ENCODE data around the gene PLEKHG2.
A peak's percentile ranks its signal among the peaks of the same experiment; 100 is the strongest.

The PLEKHG2 gene

DNA sequence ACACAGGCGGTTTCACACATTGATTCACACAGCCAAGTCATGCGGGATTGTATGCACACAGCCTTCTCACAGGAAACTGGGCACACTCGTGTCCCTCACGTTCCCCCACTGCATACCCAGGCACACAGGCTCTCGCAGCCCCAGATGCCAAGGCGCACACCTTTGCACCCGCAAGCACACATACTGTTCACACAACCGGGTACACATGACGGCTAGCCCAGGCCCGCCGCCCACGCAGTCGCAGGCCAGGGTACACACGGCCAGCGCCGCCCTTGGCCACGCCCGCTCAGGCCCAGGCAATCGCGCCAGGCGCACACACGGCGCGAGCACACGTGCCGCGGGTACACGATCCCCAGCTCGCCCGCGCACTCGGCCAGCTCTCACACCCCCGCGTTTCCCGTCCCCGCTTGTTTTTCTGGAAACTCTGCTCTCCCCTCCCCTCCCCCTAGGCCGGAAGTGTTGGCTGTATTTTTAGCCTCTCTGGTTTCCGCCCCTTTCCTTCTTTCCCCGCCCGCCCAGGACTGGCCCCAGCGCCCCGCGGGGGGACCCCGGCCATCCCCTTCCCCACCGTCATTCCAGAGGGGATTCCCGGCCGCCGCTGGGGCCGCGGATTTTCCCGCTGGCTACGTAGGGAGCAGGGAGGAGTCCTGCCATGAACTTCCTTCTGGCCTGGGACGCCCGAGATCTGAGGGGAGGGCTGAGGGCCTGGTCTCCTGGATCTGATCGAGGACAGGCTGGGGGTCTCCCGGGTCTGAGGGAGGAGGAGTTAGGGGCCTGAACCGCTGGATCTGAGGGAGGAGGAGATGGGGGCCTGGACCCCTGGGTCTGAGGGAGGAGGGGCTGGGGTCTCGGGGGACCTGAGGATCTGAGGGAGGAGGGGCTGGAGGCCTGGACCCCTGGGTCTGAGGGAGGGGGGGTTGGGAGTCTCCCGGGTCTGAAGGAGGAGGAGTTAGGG lies 9.8 kb upstream of the PLEKHG2 start:
- peak; percentile 77 for DNase-seq (ENCODE audit: low spot score)
- TF ChIP-seq CTCF (IDR thresholded peaks at IDR 0.05; ENCODE audit: borderline replicate concordance, control extremely low read depth, extremely low read depth, insufficient read depth, missing control alignments): no peak
- in situ Hi-C loops (cut with MboI; ENCODE audit: low sequenced_read_pairs, unreplicated experiment): no loop called here

DNA sequence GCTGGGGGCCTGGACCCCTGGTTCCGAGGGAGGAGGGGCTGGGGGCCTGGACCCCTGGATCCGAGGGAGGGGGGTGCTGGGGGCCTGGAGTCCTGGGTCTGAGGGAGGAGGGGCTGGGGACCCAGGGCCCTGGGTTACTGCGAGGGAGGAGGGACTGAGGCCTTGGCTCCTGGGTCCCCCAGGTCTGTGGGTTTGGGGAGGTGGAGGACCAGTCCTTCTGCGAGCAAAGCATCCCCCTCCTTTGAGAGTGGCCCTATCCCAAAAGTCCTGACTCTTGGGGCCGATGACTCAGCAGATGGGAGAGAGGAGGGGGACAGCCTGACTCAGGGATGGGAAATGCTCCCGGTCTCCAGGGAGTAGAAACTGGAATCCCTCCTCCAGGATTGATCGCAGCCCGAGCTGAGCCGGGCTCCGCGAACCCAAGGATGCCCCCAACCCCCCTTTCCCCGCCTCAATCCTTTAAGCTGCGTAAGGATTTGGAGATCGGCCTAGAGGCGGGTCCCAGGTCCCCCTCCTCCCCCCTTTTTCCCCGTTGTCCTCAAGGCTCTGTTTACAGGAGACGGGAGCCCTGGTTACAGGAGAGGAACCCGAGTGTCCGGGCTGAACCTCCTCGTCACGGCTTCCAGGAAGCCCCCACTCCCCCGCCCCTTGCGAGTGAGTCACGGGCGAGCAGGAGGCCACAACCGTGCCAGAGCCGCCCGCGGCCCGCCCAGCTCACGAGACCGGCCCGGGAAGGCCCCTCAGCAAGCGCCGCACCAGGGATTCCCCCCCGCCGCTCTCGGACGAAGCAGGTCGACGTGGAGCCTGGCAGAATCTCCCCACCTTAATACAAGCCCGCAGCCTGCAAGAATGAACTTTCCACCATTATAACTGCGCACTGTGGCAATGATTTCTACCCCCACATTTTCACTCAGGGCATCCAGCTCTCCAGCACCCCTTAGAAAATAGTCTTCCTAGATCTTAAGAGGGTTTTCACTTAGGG lies 8.8 kb upstream of the PLEKHG2 start:
- in situ Hi-C loops (cut with MboI; ENCODE audit: low sequenced_read_pairs, unreplicated experiment): no loop called here
- TF ChIP-seq CTCF (IDR thresholded peaks at IDR 0.05; ENCODE audit: borderline replicate concordance, control extremely low read depth, extremely low read depth, insufficient read depth, missing control alignments): no peak
- peak; percentile 80 for DNase-seq (ENCODE audit: low spot score)

GRCh38 chr19:39405261-39405957 lies 7.1 kb upstream of the PLEKHG2 start:
- in situ Hi-C loops (cut with MboI; ENCODE audit: low sequenced_read_pairs, unreplicated experiment): no loop called here

DNA sequence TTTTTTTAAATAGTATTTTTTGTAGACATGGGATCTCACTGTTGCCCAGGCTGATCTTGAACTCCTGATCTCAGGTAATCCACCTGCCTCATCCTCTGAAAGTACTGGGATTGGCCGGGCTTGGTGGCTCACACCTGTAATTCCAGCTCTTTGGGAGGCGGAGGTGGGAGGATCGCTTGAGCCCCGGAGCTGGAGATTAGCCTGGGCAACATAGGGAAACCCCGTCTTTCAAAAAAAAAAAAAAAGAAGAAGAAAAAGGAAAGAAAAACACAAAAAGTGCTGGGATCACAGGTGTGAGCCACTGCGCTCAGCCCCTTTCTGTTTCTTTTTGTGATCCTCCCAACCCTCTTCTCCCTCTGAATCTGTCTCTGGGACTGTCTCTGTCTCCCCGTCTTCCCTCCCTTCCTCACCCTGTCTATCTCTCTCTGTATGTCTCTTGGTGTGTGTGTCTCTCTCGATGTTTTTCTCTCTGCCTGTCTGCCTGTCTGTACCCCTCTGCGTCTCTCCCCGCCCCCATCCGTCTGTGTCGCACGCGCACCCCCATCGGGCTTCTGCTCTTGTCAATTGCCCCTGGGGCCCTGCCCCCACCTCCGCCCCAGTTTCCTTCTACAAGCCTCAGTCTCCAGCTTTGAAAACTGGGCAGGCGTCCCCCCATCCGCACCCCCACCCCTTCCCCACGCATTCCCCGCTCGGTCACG lies 6.4 kb upstream of the PLEKHG2 start:
- no peak for DNase-seq (ENCODE audit: low spot score)
- no peak for TF ChIP-seq CTCF (IDR thresholded peaks at IDR 0.05; ENCODE audit: borderline replicate concordance, control extremely low read depth, extremely low read depth, insufficient read depth, missing control alignments)
- in situ Hi-C loops (cut with MboI; ENCODE audit: low sequenced_read_pairs, unreplicated experiment): no loop called here

More at GRCh38 chr19:39405261-39405957, 7.1 kb upstream of the PLEKHG2 start:
- DNase-seq (ENCODE audit: low spot score): no peak
- no peak for TF ChIP-seq CTCF (IDR thresholded peaks at IDR 0.05; ENCODE audit: borderline replicate concordance, control extremely low read depth, extremely low read depth, insufficient read depth, missing control alignments)

GRCh38 chr19:39406656-39407409 lies 5.6 kb upstream of the PLEKHG2 start, which contains the start of gene ZFP36:
Gene ZFP36, plus strand, starts transcription at chr19:39406847. Its CDS starts 58 bp downstream, at chr19:39406905.
- in situ Hi-C loops (cut with MboI; ENCODE audit: low sequenced_read_pairs, unreplicated experiment): no loop called here
- peak; percentile 86 for DNase-seq (ENCODE audit: low spot score)
- TF ChIP-seq CTCF (IDR thresholded peaks at IDR 0.05; ENCODE audit: borderline replicate concordance, control extremely low read depth, extremely low read depth, insufficient read depth, missing control alignments): no peak
